ENCODE measurements around the gene PSTPIP2. TPM values are rescaled to one million over a fixed set of nuclear protein-coding genes. Genes with fewer than 3 reads are reported as not detected.

Gene PSTPIP2
- total and polyA plus RNA-seq, 2 of the 13 experiments (the other 11 are each of a cell fraction or from before 2014, with no cell fraction given), result 0.25 to 0.27 TPM

GRCh38 chr18:46040033-46040746 lies 31.9 kb downstream of the PSTPIP2 start:
- 0 out of 2 replicates have a peak, but pooled peaks cover 6% of the 10 kb centered on the region for H3K4me1 ChIP-seq (ENCODE audit: insufficient read depth, low read length)
- H3K4me2 ChIP-seq (ENCODE audit: low read depth, low read length), result no peak overlapping the region
- WGBS (ENCODE audit: low lambda C conversion rate), result 51% methylated on average over 5 of the region's 5 CpGs
- intact Hi-C loops (cut with micrococcal nuclease; ENCODE audit: unreplicated experiment), result no loop called here
- H3K36me3 ChIP-seq (replicated peaks in 1 of 2; ENCODE audit: control insufficient read depth in 1 of 2, insufficient read depth in 2 of 2, low read length in 2 of 2), result no peaks in the 10 kb centered on the region
- TF ChIP-seq NCOA5 (CRISPR knock-in tag; IDR thresholded peaks at IDR 0.05), result no peak
- no peak for TF ChIP-seq SRSF9 (IDR thresholded peaks at IDR 0.05; ENCODE audit: borderline replicate concordance, insufficient read depth, low read depth, low read length, poor library complexity, severe bottlenecking)
- no peak for TF ChIP-seq PHF20 (CRISPR knock-in tag; IDR thresholded peaks at IDR 0.05)
- TF ChIP-seq ZNF569 (CRISPR knock-in tag; IDR thresholded peaks at IDR 0.05; ENCODE audit: borderline replicate concordance), result no peak
- no peak for TF ChIP-seq ZBTB33 (CRISPR knock-in tag; IDR thresholded peaks at IDR 0.05)
- no peak for TF ChIP-seq ZSCAN30 (CRISPR knock-in tag; IDR thresholded peaks at IDR 0.05)
- no peak overlapping the region for H2AFZ ChIP-seq (ENCODE audit: low read length)
- H3K79me2 ChIP-seq (ENCODE audit: insufficient read depth, low read length), result no peaks in the 10 kb centered on the region
- ATAC-seq (no peak), DNase-seq (ENCODE audit: low spot score) (no peak), FAIRE-seq (no peak)
- ChIA-PET POLR2A (no interaction called here), CTCF (ENCODE audit: low intra/inter-chr PET ratio, low total read pairs) (no interaction called here)
- no peaks in the 10 kb centered on the region for H4K20me1 ChIP-seq (ENCODE audit: insufficient read depth, low read length)
- H3K4me3 ChIP-seq (replicated peaks in 1 of 3; ENCODE audit: insufficient read depth in 1 of 3, low read depth in 2 of 3, low read length in 3 of 3), result no peak overlapping the region
- peaks cover 4 to 20% of the 10 kb centered on the region in 2 experiments; a peak in 3 of 5 replicates for H3K27me3 ChIP-seq (ENCODE audit: control insufficient read depth in 1 of 2, insufficient read depth in 2 of 2, low read length in 2 of 2)
- H3K9ac ChIP-seq (ENCODE audit: insufficient read depth, low read depth, low read length), result no peak overlapping the region
- in situ Hi-C loops (cut with HindIII; ENCODE audit: extremely low pct_ligation_motif_present, low pct_unique_long_range_greater_than_20kb), result no loop called here
- BruUV-seq (replicated peaks), result no TSS peak
- no peak overlapping the region for H3K27ac ChIP-seq (ENCODE audit: extremely low read length, insufficient read depth, low read length)
- H3K9me3 ChIP-seq (ENCODE audit: low read length), result no peaks in the 10 kb centered on the region

Data from HepG2 (cell line).